NCI-H774 (cell line): ENCODE results near the gene SPAG5.

Source experiments
- DNase-seq: peaks from one replicate; lab custom pipeline; 2025; lab: John Stamatoyannopoulos, UW

SPAG5 gene

GRCh38 chr17:28545787-28546415 is 52.9 kb downstream of the SPAG5 start:
- no peak for DNase-seq

GRCh38 chr17:28545141-28545503 is 53.7 kb downstream of the SPAG5 start:
- DNase-seq, result no peak

GRCh38 chr17:28544402-28545140 is 54.3 kb downstream of the SPAG5 start:
- no peak for DNase-seq

- no peak for DNase-seq
Observed at GRCh38 chr17:28541439-28541838, 57.4 kb downstream of the SPAG5 start.

- no peak for DNase-seq
Observed at GRCh38 chr17:28540231-28540630, 58.6 kb downstream of the SPAG5 start.

GRCh38 chr17:28538296-28538895 is 60.4 kb downstream of the SPAG5 start:
- no peak for DNase-seq

GRCh38 chr17:28537219-28537610 is 61.6 kb downstream of the SPAG5 start:
- no peak for DNase-seq

- DNase-seq, result no peak
Observed at GRCh38 chr17:28536532-28537218, 62.1 kb downstream of the SPAG5 start.

- no peak for DNase-seq
Observed at GRCh38 chr17:28534740-28535375, 64.0 kb downstream of the SPAG5 start.

GRCh38 chr17:28533091-28533807 is 65.6 kb downstream of the SPAG5 start:
- no peak for DNase-seq

GRCh38 chr17:28532050-28532960 is 66.5 kb downstream of the SPAG5 start:
- DNase-seq, result no peak

GRCh38 chr17:28530926-28531325 is 67.9 kb downstream of the SPAG5 start:
- no peak for DNase-seq

GRCh38 chr17:28530250-28530649 is 68.6 kb downstream of the SPAG5 start:
- DNase-seq, result no peak

- no peak for DNase-seq
Observed at GRCh38 chr17:28529013-28529400, 69.8 kb downstream of the SPAG5 start.

- DNase-seq, result no peak
Observed at GRCh38 chr17:28528327-28529012, 70.4 kb downstream of the SPAG5 start.

GRCh38 chr17:28527859-28528258 is 71.0 kb downstream of the SPAG5 start:
- DNase-seq, result no peak
